Prostate gland (tissue), 2 donors: Measurements from ENCODE around the gene SLIT1. TPM values are rescaled to one million over a fixed set of nuclear protein-coding genes. Genes with fewer than 3 reads are reported as not detected.

Experiments
- DNase-seq: peaks from one replicate; pipeline ENCODE4 v3.0.0-alpha.2; 2019; ENCODE audit warnings: low spot score
- H3K27ac ChIP-seq, 2 donors: fragments of 200-600 bp; sonication (generic); 2 replicates each; pipeline ENCODE4 v1.5.1; 2017 to 2019
- H3K27me3 ChIP-seq: fragments of 200-600 bp; sonication (generic); replicated peaks from 2 replicates; pipeline ENCODE4 v1.5.1; 2019; ENCODE audit not compliant: insufficient read depth
- H3K36me3 ChIP-seq, 2 donors: fragments of 200-600 bp; sonication (generic); 1 replicate in 1 of 2; 2 replicates in 1 of 2; pipeline versions ENCODE4 v1.5.1 to v1.8.1; 2017 to 2019
- H3K4me1 ChIP-seq: fragments of 200-600 bp; sonication (generic); replicated peaks from 2 replicates; pipeline ENCODE4 v1.5.1; 2019
- H3K4me3 ChIP-seq, 2 donors: fragments of 200-600 bp; sonication (generic); 2 replicates each; pipeline ENCODE4 v1.5.1; 2017 to 2019
- H3K9me3 ChIP-seq: fragments of 200-600 bp; sonication (generic); 2 replicates; pipeline ENCODE4 v1.5.1; 2017
- POLR2A ChIP-seq: fragments of 450-650 bp; IDR thresholded peaks from one replicate; pipeline ENCODE4 v1.6.1; 2016; ENCODE audit warnings: antibody characterized with exemption, mild to moderate bottlenecking
- POLR2AphosphoS5 ChIP-seq: sonication (generic); formaldehyde crosslinking; IDR thresholded peaks from one replicate; pipeline ENCODE4 v1.6.1; 2017; ENCODE audit warnings: antibody characterized with exemption
- WGBS: methylation state at CpG from one replicate; pipeline ENCODE4 v1.1.5; 2018; 5-methylcytosine and 5-hydroxymethylcytosine counted together
- intact Hi-C: fragments of 100-400 bp; cut with DNase I; formaldehyde crosslinking; loops from one replicate; pipeline ENCODE4 v1.14.2; 2022
- total RNA-seq, 2 donors: library from RNA; depleted of rRNA; stranded (reverse); fragments of >200 nt; gene quantifications; one replicate each; pipeline ENCODE4 v1.1.0, GENCODE V29; 2016
- TF ChIP-seq, protein P1 (sequence below), 4 experiments: fragments of 200-600 bp in 2 of 4; fragments of 450-650 bp in 2 of 4; sonication (generic) in 2 of 4; IDR thresholded peaks; 1 replicate in 3 of 4; 2 replicates in 1 of 4; pipeline ENCODE4 v1.5.1; 2016 to 2019; ENCODE audit warnings: antibody characterized with exemption in 4 of 4, mild to moderate bottlenecking in 2 of 4, moderate library complexity in 2 of 4

Gene SLIT1
- total RNA-seq, 2 donors from 2014 or later, result 0.59 to 0.91 TPM

DNA sequence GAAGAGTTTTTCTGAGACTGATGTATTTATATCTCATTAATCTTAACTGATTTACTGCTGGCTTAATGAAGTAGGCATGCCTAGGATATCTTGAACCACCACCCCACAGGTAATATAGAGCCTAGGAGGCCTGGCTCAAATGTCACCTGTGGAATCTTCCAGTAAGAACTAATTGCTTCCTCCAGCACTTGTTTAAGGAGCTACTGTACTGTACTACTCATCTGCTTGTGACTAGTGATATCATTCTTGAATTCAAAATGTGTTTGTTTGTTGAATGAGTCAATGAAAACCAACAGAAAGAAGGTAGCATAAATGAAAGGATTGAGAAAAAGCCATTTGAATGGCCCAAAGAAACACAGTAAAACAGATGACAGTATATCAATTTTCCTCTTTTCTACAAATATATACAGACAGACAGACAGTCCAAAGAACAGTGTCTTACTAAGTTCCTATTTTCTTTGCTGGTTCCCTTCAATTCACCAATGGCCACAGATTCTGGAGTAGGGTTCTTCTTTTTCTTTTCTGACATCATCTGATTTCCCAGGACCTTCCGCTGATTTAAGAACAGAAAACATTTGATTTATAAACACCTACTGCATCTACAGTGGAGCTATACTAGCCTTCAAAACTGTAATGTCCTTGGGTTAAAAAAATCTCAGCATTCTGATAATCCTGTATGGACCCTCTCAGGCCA lies 43.7 kb upstream of the SLIT1 start:
- TF ChIP-seq, protein P1, sequence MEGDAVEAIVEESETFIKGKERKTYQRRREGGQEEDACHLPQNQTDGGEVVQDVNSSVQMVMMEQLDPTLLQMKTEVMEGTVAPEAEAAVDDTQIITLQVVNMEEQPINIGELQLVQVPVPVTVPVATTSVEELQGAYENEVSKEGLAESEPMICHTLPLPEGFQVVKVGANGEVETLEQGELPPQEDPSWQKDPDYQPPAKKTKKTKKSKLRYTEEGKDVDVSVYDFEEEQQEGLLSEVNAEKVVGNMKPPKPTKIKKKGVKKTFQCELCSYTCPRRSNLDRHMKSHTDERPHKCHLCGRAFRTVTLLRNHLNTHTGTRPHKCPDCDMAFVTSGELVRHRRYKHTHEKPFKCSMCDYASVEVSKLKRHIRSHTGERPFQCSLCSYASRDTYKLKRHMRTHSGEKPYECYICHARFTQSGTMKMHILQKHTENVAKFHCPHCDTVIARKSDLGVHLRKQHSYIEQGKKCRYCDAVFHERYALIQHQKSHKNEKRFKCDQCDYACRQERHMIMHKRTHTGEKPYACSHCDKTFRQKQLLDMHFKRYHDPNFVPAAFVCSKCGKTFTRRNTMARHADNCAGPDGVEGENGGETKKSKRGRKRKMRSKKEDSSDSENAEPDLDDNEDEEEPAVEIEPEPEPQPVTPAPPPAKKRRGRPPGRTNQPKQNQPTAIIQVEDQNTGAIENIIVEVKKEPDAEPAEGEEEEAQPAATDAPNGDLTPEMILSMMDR (IDR thresholded peaks at IDR 0.05), result no peak
- TF ChIP-seq POLR2A (no peak), POLR2AphosphoS5 (no peak)
- H3K36me3 ChIP-seq, result no peaks in the 10 kb centered on the region
- no peaks in the 10 kb centered on the region for H3K9me3 ChIP-seq
- intact Hi-C loops, result no loop called here
- H3K27ac ChIP-seq, result no peak overlapping the region
- no peak overlapping the region for H3K4me3 ChIP-seq
- no peak for DNase-seq
- no peaks in the 10 kb centered on the region for H3K27me3 ChIP-seq
- WGBS, result 97% methylated on average over 1 of the region's 1 CpG
- no peaks in the 10 kb centered on the region for H3K4me1 ChIP-seq

DNA sequence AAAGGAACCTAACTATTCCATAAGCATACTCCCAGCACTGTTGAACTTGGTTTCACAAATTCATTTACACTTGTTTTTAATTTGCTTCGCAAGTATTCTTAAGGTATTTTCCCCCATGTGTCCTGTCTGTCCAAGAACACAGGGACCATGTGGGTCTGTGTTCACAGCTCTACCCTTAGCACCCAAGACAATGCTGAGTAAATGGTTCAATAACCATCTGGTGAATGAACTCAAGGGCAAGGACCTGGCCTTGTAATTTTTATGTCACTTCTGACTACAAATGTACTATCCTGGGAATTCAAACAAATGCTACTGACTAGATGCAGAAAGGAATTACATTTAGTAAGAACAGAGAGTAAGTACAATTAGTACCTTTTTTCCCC lies 43.0 kb upstream of the SLIT1 start:
- no peaks in the 10 kb centered on the region for H3K4me1 ChIP-seq
- H3K36me3 ChIP-seq, result no peaks in the 10 kb centered on the region
- no peaks in the 10 kb centered on the region for H3K9me3 ChIP-seq
- whole genome bisulfite sequencing, result 96% methylated on average over 1 of the region's 1 CpG
- no peak overlapping the region for H3K27ac ChIP-seq
- DNase-seq, result no peak
- no peak overlapping the region for H3K4me3 ChIP-seq
- H3K27me3 ChIP-seq, result no peaks in the 10 kb centered on the region
- intact Hi-C loops, result no loop called here
- TF ChIP-seq POLR2A (no peak), POLR2AphosphoS5 (no peak)
- TF ChIP-seq, protein P1 (IDR thresholded peaks at IDR 0.05), result no peak

DNA sequence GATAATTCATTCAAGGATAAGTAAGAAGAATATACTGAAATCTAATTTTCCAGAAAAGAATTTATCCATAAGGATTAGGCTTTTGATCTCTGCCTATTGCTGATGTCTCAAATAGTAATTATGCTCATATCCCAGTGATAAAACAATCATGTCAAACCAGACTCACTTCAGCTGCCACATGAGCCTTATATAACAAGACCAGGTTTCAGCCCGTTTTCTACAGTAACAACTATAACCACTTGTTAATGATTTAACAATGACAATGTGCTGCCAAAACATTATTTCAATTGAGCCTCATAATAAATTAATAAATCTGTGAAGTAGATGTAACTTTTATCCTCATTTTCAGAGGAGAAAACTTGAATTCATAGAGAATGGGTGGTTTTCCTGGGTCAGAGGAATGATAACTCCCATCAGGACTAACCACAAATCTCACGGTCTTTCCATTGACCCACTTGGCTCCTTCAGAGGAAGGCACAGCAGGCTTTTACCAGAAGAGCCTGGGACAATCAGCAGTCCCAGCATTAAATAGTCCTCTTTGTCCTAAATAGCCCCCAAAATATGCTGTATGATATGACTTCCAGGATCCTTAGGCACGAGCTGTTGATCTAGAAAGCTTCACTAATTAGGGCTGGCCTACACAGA lies 42.5 kb upstream of the SLIT1 start:
- TF ChIP-seq, protein P1 (IDR thresholded peaks at IDR 0.05), result no peak
- no peak for TF ChIP-seq POLR2AphosphoS5
- TF ChIP-seq POLR2A, result no peak
- Histone ChIP-seq H3K9me3 (no peaks in the 10 kb centered on the region), H3K27me3 (no peaks in the 10 kb centered on the region), H3K4me3 (no peak overlapping the region), H3K4me1 (no peaks in the 10 kb centered on the region), H3K36me3 (no peaks in the 10 kb centered on the region), H3K27ac (no peak overlapping the region)
- no peak for DNase-seq
- 76% methylated on average over 3 of the region's 3 CpGs for WGBS
- intact Hi-C loops, result no loop called here

DNA sequence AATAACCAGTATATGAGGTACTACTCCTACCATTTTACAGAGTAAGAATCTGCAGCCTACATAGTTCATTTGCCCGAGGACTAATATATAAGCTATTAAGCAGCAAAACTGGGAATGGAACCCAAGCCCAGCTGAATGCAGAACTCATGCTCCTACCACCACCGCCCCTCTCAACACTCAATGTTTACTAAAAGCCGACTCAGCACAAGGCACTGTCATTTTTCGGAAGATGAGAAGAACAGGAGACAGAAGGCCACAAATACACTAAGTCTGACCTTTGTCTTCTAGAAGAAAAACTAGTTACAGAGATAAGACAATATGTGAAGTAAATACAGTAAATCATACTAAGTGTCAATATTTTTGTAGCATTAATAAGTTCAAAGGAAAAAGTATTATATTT lies 40.6 kb upstream of the SLIT1 start:
- 78% methylated on average over 4 of the region's 4 CpGs for WGBS
- no peaks in the 10 kb centered on the region for H3K9me3 ChIP-seq
- DNase-seq, result no peak
- H3K27ac ChIP-seq, result no peak overlapping the region
- H3K36me3 ChIP-seq, result no peaks in the 10 kb centered on the region
- H3K4me3 ChIP-seq, result no peak overlapping the region
- TF ChIP-seq POLR2AphosphoS5 (no peak), POLR2A (no peak)
- TF ChIP-seq, protein P1 (IDR thresholded peaks at IDR 0.05), result no peak
- intact Hi-C loops, result no loop called here
- no peaks in the 10 kb centered on the region for H3K4me1 ChIP-seq
- no peaks in the 10 kb centered on the region for H3K27me3 ChIP-seq
